HEK293 (cell line): ENCODE data around the gene MBOAT2.

Experiments
- CTCF ChIA-PET: fragments of 350-600 bp; formaldehyde crosslinking; extraction: SDS; loops from one replicate; lab custom pipeline; 2021; ENCODE audit warnings: antibody characterized with exemption; lab: Yijun Ruan, JAX
- POLR2A ChIA-PET: fragments of 300-600 bp; formaldehyde crosslinking; extraction: SDS; loops from one replicate; lab custom pipeline; 2020; ENCODE audit warnings: antibody characterized with exemption, inconsistent platforms; lab: Yijun Ruan, JAX
- H3K27ac ChIP-seq: fragments of 200-500 bp; sonication (Bioruptor generic); 2 replicates; pipeline ENCODE4 v1.5.1; 2014; ENCODE audit warnings: low read depth, low read length, control low read depth, inconsistent platforms; ENCODE audit errors: extremely low read depth
- H3K36me3 ChIP-seq, 2 experiments: fragments of 200-500 bp in 1 of 2; sonication (Bioruptor generic) in 1 of 2; 1 replicate in 1 of 2; 2 replicates in 1 of 2; pipeline ENCODE4 v1.5.1; 2014 to 2017; ENCODE audit warnings: inconsistent platforms in 2 of 2, low read length in 2 of 2; ENCODE audit not compliant: control insufficient read depth in 2 of 2, insufficient read depth in 1 of 2
- H3K4me1 ChIP-seq: fragments of 200-500 bp; sonication (Bioruptor generic); 2 replicates; pipeline ENCODE4 v1.5.1; 2014; ENCODE audit warnings: mild to moderate bottlenecking, low read length, inconsistent platforms; ENCODE audit not compliant: control insufficient read depth, insufficient read depth
- H3K4me3 ChIP-seq: 2 replicates; pipeline ENCODE4 v1.5.1; 2011; ENCODE audit warnings: low read depth, mild to moderate bottlenecking, control low read depth, low read length, moderate library complexity
- H3K9me3 ChIP-seq: fragments of 200-500 bp; sonication (Bioruptor generic); 2 replicates; pipeline ENCODE4 v1.5.1; 2014; ENCODE audit warnings: low read depth, low read length, inconsistent platforms; ENCODE audit not compliant: control insufficient read depth, insufficient read depth
- BCL11B ChIP-seq: fragments of 450-650 bp; formaldehyde crosslinking; IDR thresholded peaks from 2 replicates; pipeline ENCODE4 v1.5.1; 2016; ENCODE audit warnings: low read depth, missing biosample characterization, missing genetic modification characterization
- CTCF ChIP-seq: fragments of 450-650 bp; formaldehyde crosslinking; IDR thresholded peaks from 2 replicates; pipeline ENCODE4 v1.5.1; 2016; ENCODE audit warnings: missing biosample characterization, missing genetic modification characterization
- HOXC10 ChIP-seq: sonication (generic); formaldehyde crosslinking; IDR thresholded peaks from 2 replicates; pipeline ENCODE4 v1.8.1; 2023; ENCODE audit warnings: mild to moderate bottlenecking, missing genetic modification reagents
- PRDM4 ChIP-seq: fragments of 450-650 bp; formaldehyde crosslinking; IDR thresholded peaks from 2 replicates; pipeline ENCODE4 v1.5.1; 2017; ENCODE audit warnings: missing biosample characterization, missing genetic modification characterization
- SETDB1 ChIP-seq: IDR thresholded peaks from one replicate; pipeline ENCODE4 v1.6.1; 2017; ENCODE audit warnings: mild to moderate bottlenecking, low read length, moderate library complexity, mixed read lengths; ENCODE audit not compliant: insufficient read length
- YY2 ChIP-seq: fragments of 450-650 bp; formaldehyde crosslinking; IDR thresholded peaks from 2 replicates; pipeline ENCODE4 v1.5.1; 2016; ENCODE audit warnings: missing biosample characterization, missing genetic modification characterization
- ZNF138 ChIP-seq: fragments of 450-650 bp; formaldehyde crosslinking; IDR thresholded peaks from 2 replicates; pipeline ENCODE4 v1.5.1; 2016; ENCODE audit warnings: missing biosample characterization, missing genetic modification characterization, borderline replicate concordance
- ZNF19 ChIP-seq: fragments of 450-650 bp; formaldehyde crosslinking; IDR thresholded peaks from 2 replicates; pipeline ENCODE4; 2016; ENCODE audit warnings: missing biosample characterization, missing genetic modification characterization, low read depth
- ZNF404 ChIP-seq: fragments of 450-650 bp; formaldehyde crosslinking; IDR thresholded peaks from 2 replicates; pipeline ENCODE4 v1.5.1; 2017; ENCODE audit warnings: missing biosample characterization, missing genetic modification characterization
- ZNF514 ChIP-seq: fragments of 450-650 bp; formaldehyde crosslinking; IDR thresholded peaks from 2 replicates; pipeline ENCODE4 v1.5.1; 2016; ENCODE audit warnings: missing biosample characterization, missing genetic modification characterization
- ZNF549 ChIP-seq: fragments of 450-650 bp; IDR thresholded peaks from 2 replicates; pipeline ENCODE4 v1.5.1; 2018; ENCODE audit warnings: missing biosample characterization, missing genetic modification characterization, mild to moderate bottlenecking, inconsistent platforms, moderate library complexity
- ZNF585B ChIP-seq: fragments of 450-650 bp; formaldehyde crosslinking; IDR thresholded peaks from 2 replicates; pipeline ENCODE4 v1.5.1; 2016; ENCODE audit warnings: missing biosample characterization, missing genetic modification characterization
- ZNF621 ChIP-seq: fragments of 450-650 bp; formaldehyde crosslinking; IDR thresholded peaks from 2 replicates; pipeline ENCODE4 v1.5.1; 2017; ENCODE audit warnings: missing biosample characterization, missing genetic modification characterization
- ZNF654 ChIP-seq: fragments of 450-650 bp; formaldehyde crosslinking; IDR thresholded peaks from 2 replicates; pipeline ENCODE4 v1.5.1; 2016; ENCODE audit warnings: low read depth, missing biosample characterization, missing genetic modification characterization
- ZNF670 ChIP-seq: fragments of 450-650 bp; formaldehyde crosslinking; IDR thresholded peaks from 2 replicates; pipeline ENCODE4 v1.5.1; 2016; ENCODE audit warnings: missing biosample characterization, missing genetic modification characterization, low read depth
- ZNF707 ChIP-seq: fragments of 450-650 bp; formaldehyde crosslinking; IDR thresholded peaks from 2 replicates; pipeline ENCODE4 v1.5.1; 2016; ENCODE audit warnings: missing biosample characterization, missing genetic modification characterization
- ZNF777 ChIP-seq: fragments of 450-650 bp; formaldehyde crosslinking; IDR thresholded peaks from 2 replicates; pipeline ENCODE4 v1.5.1; 2017; ENCODE audit warnings: missing biosample characterization, missing genetic modification characterization, borderline replicate concordance
- ZSCAN4 ChIP-seq: fragments of 450-650 bp; formaldehyde crosslinking; IDR thresholded peaks from 2 replicates; pipeline ENCODE4 v1.5.1; 2017; ENCODE audit warnings: missing biosample characterization, missing genetic modification characterization
- TF ChIP-seq, protein P1 (sequence below): fragments of 450-650 bp; formaldehyde crosslinking; IDR thresholded peaks from 2 replicates; pipeline ENCODE4 v1.5.1; 2016; ENCODE audit warnings: missing biosample characterization, missing genetic modification characterization
- TF ChIP-seq, protein P2 (sequence below): fragments of 450-650 bp; formaldehyde crosslinking; IDR thresholded peaks from 2 replicates; pipeline ENCODE4 v1.5.1; 2017; ENCODE audit warnings: missing biosample characterization, missing genetic modification characterization
- TF ChIP-seq, protein P3 (sequence below): fragments of 450-650 bp; formaldehyde crosslinking; IDR thresholded peaks from 2 replicates; pipeline ENCODE4 v1.5.1; 2016; ENCODE audit warnings: missing biosample characterization, missing genetic modification characterization, low read depth
- TF ChIP-seq, protein P4 (sequence below): fragments of 450-650 bp; formaldehyde crosslinking; optimal IDR thresholded peaks from 2 replicates; pipeline ENCODE3; 2016; ENCODE audit warnings: missing biosample characterization, mild to moderate bottlenecking, missing genetic modification characterization

MBOAT2 gene

DNA sequence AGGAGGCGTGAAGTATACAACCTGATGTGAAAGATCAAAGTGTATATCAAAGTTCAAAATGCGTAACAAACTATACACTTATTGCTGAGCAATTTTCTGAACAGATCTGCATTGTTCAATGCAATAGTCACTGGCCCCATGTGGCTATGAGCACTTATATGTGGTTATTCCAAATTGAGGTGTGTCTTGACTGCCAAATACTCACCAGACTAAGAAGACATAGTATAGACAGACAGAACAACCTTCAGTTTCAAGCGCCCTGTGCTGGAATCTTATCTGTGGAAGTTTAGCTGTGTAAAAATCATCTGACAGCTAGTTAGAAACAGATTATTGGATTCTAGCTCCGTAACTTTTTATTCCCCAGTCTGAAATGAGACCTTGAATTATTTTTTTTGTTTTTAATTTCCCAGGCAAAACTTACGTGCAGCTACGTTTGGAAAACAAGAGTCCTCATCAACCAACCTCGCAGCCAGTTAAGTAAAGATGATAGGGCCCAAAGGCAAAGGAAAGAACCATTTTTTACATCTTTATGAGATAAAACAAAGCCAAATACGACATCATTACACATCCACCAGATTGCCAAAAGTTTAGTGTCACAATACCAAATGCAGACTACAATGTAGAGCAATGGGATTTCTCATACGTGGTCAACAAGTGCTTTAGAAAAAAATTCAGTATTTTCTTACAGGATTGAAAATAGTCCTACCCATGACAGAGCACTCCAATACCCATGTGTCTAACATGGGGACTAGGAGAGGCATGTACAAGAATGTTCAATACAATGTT lies 37.2 kb downstream of the MBOAT2 start:
- Histone ChIP-seq H3K9me3 (no peaks in the 10 kb centered on the region), H3K36me3 (no peaks in the 10 kb centered on the region), H3K4me3 (no peak overlapping the region), H3K27ac (no peak overlapping the region), H3K4me1 (no peaks in the 10 kb centered on the region)
- POLR2A ChIA-PET, result no interaction called here
- TF ChIP-seq ZNF670 (no peak), ZNF514 (tag by site-specific recombination) (no peak), ZNF707 (tag by site-specific recombination) (no peak), PRDM4 (tag by site-specific recombination) (no peak), ZNF19 (tag by site-specific recombination) (no peak), ZNF777 (no peak), ZNF138 (no peak), CTCF (tag by site-specific recombination) (no peak), HOXC10 (no peak), ZNF585B (tag by site-specific recombination) (no peak)
- CTCF ChIA-PET, result no interaction called here

DNA sequence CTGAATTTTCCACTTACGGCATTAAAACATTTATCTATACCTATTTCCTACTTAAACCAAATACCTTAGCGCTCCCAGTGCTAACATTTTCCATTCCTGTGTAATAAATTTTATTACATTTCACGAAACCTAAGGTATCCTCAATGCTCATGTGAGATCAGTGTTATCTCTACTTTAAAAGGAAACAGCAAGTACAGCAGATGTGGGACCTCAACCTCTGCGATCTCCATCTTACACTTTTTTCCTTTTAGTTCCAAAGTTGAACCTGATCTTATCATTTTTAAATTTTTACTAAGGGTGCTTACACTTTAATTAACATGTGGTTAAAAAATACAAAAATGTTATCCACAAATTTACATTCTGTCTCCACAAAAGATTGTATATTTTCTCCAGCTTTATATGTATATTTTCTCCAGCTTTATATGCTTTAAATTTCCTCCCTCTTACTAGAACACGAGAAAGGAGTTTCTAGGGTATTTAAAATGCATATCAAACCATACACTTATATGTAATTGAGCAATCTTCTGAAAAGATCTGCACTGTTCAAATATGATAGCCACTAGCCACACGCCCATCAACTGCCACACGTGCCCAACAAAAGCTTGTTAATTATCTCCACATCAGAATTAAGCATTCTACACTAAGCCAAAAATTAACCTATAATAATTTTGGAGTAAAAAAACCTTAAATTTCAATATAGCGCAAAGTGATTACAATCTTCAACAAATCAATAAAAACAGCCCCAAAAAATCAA lies 38.1 kb downstream of the MBOAT2 start:
- no peaks in the 10 kb centered on the region for H3K9me3 ChIP-seq
- ChIA-PET CTCF (interaction anchor here (1.2 kb wide), 1 partner anchor 12 kb away, joined by 4 read pairs; no protein-coding TSS in a partner anchor), POLR2A (interaction anchor here (1.2 kb wide), 1 partner anchor 38 kb away, joined by 3 read pairs; the partner anchor contains the start of gene MBOAT2)
- H3K4me3 ChIP-seq, result no peak overlapping the region
- no peaks in the 10 kb centered on the region for H3K36me3 ChIP-seq
- no peaks in the 10 kb centered on the region for H3K4me1 ChIP-seq
- H3K27ac ChIP-seq, result no peak overlapping the region
- TF ChIP-seq, protein P1, sequence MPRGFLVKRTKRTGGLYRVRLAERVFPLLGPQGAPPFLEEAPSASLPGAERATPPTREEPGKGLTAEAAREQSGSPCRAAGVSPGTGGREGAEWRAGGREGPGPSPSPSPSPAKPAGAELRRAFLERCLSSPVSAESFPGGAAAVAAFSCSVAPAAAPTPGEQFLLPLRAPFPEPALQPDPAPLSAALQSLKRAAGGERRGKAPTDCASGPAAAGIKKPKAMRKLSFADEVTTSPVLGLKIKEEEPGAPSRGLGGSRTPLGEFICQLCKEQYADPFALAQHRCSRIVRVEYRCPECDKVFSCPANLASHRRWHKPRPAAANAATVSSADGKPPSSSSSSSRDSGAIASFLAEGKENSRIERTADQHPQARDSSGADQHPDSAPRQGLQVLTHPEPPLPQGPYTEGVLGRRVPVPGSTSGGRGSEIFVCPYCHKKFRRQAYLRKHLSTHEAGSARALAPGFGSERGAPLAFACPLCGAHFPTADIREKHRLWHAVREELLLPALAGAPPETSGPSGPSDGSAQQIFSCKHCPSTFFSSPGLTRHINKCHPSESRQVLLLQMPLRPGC, result no peak
- no peak for TF ChIP-seq ZNF549
- TF ChIP-seq ZNF654 (tag by site-specific recombination), result no peak
- no peak for TF ChIP-seq ZNF585B (tag by site-specific recombination)
- TF ChIP-seq BCL11B (tag by site-specific recombination), result no peak
- TF ChIP-seq, protein P2, sequence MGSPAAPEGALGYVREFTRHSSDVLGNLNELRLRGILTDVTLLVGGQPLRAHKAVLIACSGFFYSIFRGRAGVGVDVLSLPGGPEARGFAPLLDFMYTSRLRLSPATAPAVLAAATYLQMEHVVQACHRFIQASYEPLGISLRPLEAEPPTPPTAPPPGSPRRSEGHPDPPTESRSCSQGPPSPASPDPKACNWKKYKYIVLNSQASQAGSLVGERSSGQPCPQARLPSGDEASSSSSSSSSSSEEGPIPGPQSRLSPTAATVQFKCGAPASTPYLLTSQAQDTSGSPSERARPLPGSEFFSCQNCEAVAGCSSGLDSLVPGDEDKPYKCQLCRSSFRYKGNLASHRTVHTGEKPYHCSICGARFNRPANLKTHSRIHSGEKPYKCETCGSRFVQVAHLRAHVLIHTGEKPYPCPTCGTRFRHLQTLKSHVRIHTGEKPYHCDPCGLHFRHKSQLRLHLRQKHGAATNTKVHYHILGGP (tag by site-specific recombination), result no peak
- TF ChIP-seq ZNF404 (tag by site-specific recombination), result no peak
- TF ChIP-seq YY2 (tag by site-specific recombination), result no peak
- TF ChIP-seq ZNF621 (tag by site-specific recombination), result no peak
- no peak for TF ChIP-seq SETDB1
- no peak for TF ChIP-seq ZSCAN4
- TF ChIP-seq, protein P3, sequence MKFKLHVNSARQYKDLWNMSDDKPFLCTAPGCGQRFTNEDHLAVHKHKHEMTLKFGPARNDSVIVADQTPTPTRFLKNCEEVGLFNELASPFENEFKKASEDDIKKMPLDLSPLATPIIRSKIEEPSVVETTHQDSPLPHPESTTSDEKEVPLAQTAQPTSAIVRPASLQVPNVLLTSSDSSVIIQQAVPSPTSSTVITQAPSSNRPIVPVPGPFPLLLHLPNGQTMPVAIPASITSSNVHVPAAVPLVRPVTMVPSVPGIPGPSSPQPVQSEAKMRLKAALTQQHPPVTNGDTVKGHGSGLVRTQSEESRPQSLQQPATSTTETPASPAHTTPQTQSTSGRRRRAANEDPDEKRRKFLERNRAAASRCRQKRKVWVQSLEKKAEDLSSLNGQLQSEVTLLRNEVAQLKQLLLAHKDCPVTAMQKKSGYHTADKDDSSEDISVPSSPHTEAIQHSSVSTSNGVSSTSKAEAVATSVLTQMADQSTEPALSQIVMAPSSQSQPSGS, result no peak
- TF ChIP-seq, protein P4, sequence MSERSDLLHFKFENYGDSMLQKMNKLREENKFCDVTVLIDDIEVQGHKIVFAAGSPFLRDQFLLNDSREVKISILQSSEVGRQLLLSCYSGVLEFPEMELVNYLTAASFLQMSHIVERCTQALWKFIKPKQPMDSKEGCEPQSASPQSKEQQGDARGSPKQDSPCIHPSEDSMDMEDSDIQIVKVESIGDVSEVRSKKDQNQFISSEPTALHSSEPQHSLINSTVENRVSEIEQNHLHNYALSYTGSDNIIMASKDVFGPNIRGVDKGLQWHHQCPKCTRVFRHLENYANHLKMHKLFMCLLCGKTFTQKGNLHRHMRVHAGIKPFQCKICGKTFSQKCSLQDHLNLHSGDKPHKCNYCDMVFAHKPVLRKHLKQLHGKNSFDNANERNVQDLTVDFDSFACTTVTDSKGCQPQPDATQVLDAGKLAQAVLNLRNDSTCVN, result no peak
